ENCODE data around the gene NHLRC1. TPM values are rescaled to one million over a fixed set of nuclear protein-coding genes. Genes with fewer than 3 reads are reported as not detected.

The NHLRC1 gene
- polyA plus RNA-seq, 1 donor from 2014 or later: 0.32 TPM

GRCh38 chr6:18138906-18139305 is 16.4 kb upstream of the NHLRC1 start:
- Histone ChIP-seq H3K36me3 (ENCODE audit: insufficient read depth, low read length) (no peaks in the 10 kb centered on the region), H3K27ac (ENCODE audit: low read length) (no peak overlapping the region), H2AFZ (ENCODE audit: low read depth, low read length) (no peak overlapping the region), H3F3A (ENCODE audit: insufficient read depth, low read length, poor library complexity, severe bottlenecking) (no peaks in the 10 kb centered on the region), H3K9me2 (ENCODE audit: insufficient read depth, low read length) (no peaks in the 10 kb centered on the region), H3K9ac (ENCODE audit: low read length) (no peak overlapping the region), H3K27me3 (ENCODE audit: insufficient read depth, low read depth, low read length) (no peaks in the 10 kb centered on the region), H3K4me3 (ENCODE audit: low read length) (no peak overlapping the region), H3K9me3 (ENCODE audit: low read length) (no peaks in the 10 kb centered on the region), H3K79me2 (replicated peaks; ENCODE audit: insufficient read depth, low read length) (no peaks in the 10 kb centered on the region), H4K20me1 (ENCODE audit: insufficient read depth) (no peaks in the 10 kb centered on the region), H3K4me2 (ENCODE audit: low read length) (no peak overlapping the region)
- TF ChIP-seq MXI1 (conservative IDR thresholded peaks at IDR 0.05; ENCODE audit: poor library complexity, severe bottlenecking) (no peak), CTCF (IDR thresholded peaks at IDR 0.05; ENCODE audit: poor library complexity, severe bottlenecking) (no peak), REST (IDR thresholded peaks at IDR 0.05; ENCODE audit: borderline replicate concordance) (no peak), TAF1 (IDR thresholded peaks at IDR 0.05; ENCODE audit: low read depth) (no peak), POLR2AphosphoS5 (IDR thresholded peaks at IDR 0.05) (no peak), EZH2 (IDR thresholded peaks at IDR 0.05; ENCODE audit: borderline replicate concordance, insufficient read depth, low read length, poor library complexity, severe bottlenecking) (no peak)

GRCh38 chr6:18136260-18136659 is 13.8 kb upstream of the NHLRC1 start:
- Histone ChIP-seq H3K9me2 (ENCODE audit: insufficient read depth, low read length) (no peaks in the 10 kb centered on the region), H2AFZ (ENCODE audit: low read depth, low read length) (no peak overlapping the region), H3F3A (ENCODE audit: insufficient read depth, low read length, poor library complexity, severe bottlenecking) (no peaks in the 10 kb centered on the region), H4K20me1 (ENCODE audit: insufficient read depth) (no peaks in the 10 kb centered on the region), H3K9me3 (ENCODE audit: low read length) (no peaks in the 10 kb centered on the region), H3K36me3 (ENCODE audit: insufficient read depth, low read length) (no peaks in the 10 kb centered on the region), H3K27me3 (ENCODE audit: insufficient read depth, low read depth, low read length) (no peaks in the 10 kb centered on the region), H3K4me3 (ENCODE audit: low read length) (no peak overlapping the region), H3K79me2 (replicated peaks; ENCODE audit: insufficient read depth, low read length) (no peaks in the 10 kb centered on the region), H3K27ac (ENCODE audit: low read length) (no peak overlapping the region), H3K4me2 (ENCODE audit: low read length) (no peak overlapping the region), H3K9ac (ENCODE audit: low read length) (no peak overlapping the region)
- TF ChIP-seq RAD21 (conservative IDR thresholded peaks at IDR 0.05) (no peak), TAF1 (IDR thresholded peaks at IDR 0.05; ENCODE audit: low read depth) (no peak), SMC3 (conservative IDR thresholded peaks at IDR 0.05; ENCODE audit: poor library complexity) (no peak), CTCF (IDR thresholded peaks at IDR 0.05; ENCODE audit: poor library complexity, severe bottlenecking) (no peak), POLR2AphosphoS5 (IDR thresholded peaks at IDR 0.05) (no peak), EZH2 (IDR thresholded peaks at IDR 0.05; ENCODE audit: borderline replicate concordance, insufficient read depth, low read length, poor library complexity, severe bottlenecking) (no peak), REST (IDR thresholded peaks at IDR 0.05; ENCODE audit: borderline replicate concordance) (no peak)

Data from neural cell (in vitro differentiated cells).